Measurements from ENCODE around the gene TRIM62.
"Not testable (repeated sequence)": the region's sequence is repeated elsewhere in the genome, so short reads cannot be mapped to it uniquely, and the experiment has no call there.

The TRIM62 gene

GRCh38 chr1:33157131-33157530, 24.7 kb downstream of the TRIM62 start:
- no peak for DNase-seq

GRCh38 chr1:33155877-33156538, 25.8 kb downstream of the TRIM62 start:
- no peak for DNase-seq

GRCh38 chr1:33153650-33154049, 28.2 kb downstream of the TRIM62 start:
- DNase-seq = no peak

GRCh38 chr1:33152685-33153432, 29.0 kb downstream of the TRIM62 start:
- no peak for DNase-seq

- no peak for DNase-seq
These were observed 30.7 kb downstream of the TRIM62 start for GRCh38 chr1:33151116-33151515.

GRCh38 chr1:33150522-33150921, 31.3 kb downstream of the TRIM62 start:
- no peak for DNase-seq

- no peak for DNase-seq
These were observed 32.2 kb downstream of the TRIM62 start for GRCh38 chr1:33149453-33150190.

GRCh38 chr1:33148615-33149014, 33.2 kb downstream of the TRIM62 start:
- no peak for DNase-seq

GRCh38 chr1:33147997-33148314, 33.9 kb downstream of the TRIM62 start:
- DNase-seq = no peak

GRCh38 chr1:33147275-33147996, 34.4 kb downstream of the TRIM62 start:
- DNase-seq = no peak

GRCh38 chr1:33146003-33146402, 35.8 kb downstream of the TRIM62 start:
- DNase-seq = no peak

- no peak for DNase-seq
These were observed 38.1 kb downstream of the TRIM62 start for GRCh38 chr1:33143698-33144097.

GRCh38 chr1:33143176-33143575, 38.7 kb downstream of the TRIM62 start:
- no peak for DNase-seq

- DNase-seq = no peak
These were observed 39.3 kb downstream of the TRIM62 start for GRCh38 chr1:33142483-33143064.

GRCh38 chr1:33141781-33142180, 40.1 kb downstream of the TRIM62 start:
- no peak for DNase-seq

- DNase-seq = no peak
These were observed 40.6 kb downstream of the TRIM62 start for GRCh38 chr1:33141216-33141615.

- DNase-seq = no peak
These were observed 41.4 kb downstream of the TRIM62 start for GRCh38 chr1:33140153-33141149.

- DNase-seq = no peak
These were observed 44.0 kb downstream of the TRIM62 start for GRCh38 chr1:33137800-33138199.

GRCh38 chr1:33136041-33136440, 45.8 kb downstream of the TRIM62 start:
- not testable (repeated sequence) for DNase-seq

GRCh38 chr1:33133478-33134105, 48.3 kb downstream of the TRIM62 start:
- no peak for DNase-seq

- DNase-seq = no peak
These were observed 49.3 kb downstream of the TRIM62 start for GRCh38 chr1:33132549-33132948.

Data from bone marrow (tissue), 2 donors.